Measurements from ENCODE around the gene CPSF6.

GRCh38 chr12:69239922-69240630, 707 bp downstream of the CPSF6 start:
- no peak for TF ChIP-seq CTCF (IDR thresholded peaks at IDR 0.05)
- TF ChIP-seq POLR2A (IDR thresholded peaks at IDR 0.05): no peak

Data from uterus (tissue), 2 donors.